HCT116 (cell line): ENCODE data around the gene ZNF507.

ENCODE experiments used
- EZH2 ChIP-seq: fragments of 200-600 bp; sonication (generic); IDR thresholded peaks from 2 replicates; pipeline ENCODE4 v1.6.1; 2017; ENCODE audit warnings: antibody characterized with exemption, mixed run types
- EZH2phosphoT487 ChIP-seq: fragments of 200-600 bp; IDR thresholded peaks from 2 replicates; pipeline ENCODE4 v1.6.1; 2018; ENCODE audit warnings: antibody characterized with exemption, borderline replicate concordance
- FOSL1 ChIP-seq: IDR thresholded peaks from 2 replicates; pipeline ENCODE4 v1.6.1; 2012; ENCODE audit warnings: low read depth
- JUND ChIP-seq: IDR thresholded peaks from 2 replicates; pipeline ENCODE4 v1.6.1; 2012
- POLR2A ChIP-seq: IDR thresholded peaks from 2 replicates; pipeline ENCODE4 v1.7.0; 2011; ENCODE audit warnings: borderline replicate concordance; ENCODE audit not compliant: insufficient read depth, insufficient read length; ENCODE audit errors: extremely low read depth
- POLR2AphosphoS5 ChIP-seq: IDR thresholded peaks from 2 replicates; pipeline ENCODE4 v1.6.1; 2011; ENCODE audit warnings: mild to moderate bottlenecking, low read depth, low read length, moderate library complexity
- RAD21 ChIP-seq: IDR thresholded peaks from 2 replicates; pipeline ENCODE4 v1.6.1; 2012; ENCODE audit warnings: low read depth, mild to moderate bottlenecking
- SIN3A ChIP-seq: IDR thresholded peaks from 2 replicates; pipeline ENCODE4 v1.6.1; 2012; ENCODE audit warnings: low read depth
- YY1 ChIP-seq: IDR thresholded peaks from 2 replicates; pipeline ENCODE4 v1.6.1; 2011; ENCODE audit warnings: low read length, low read depth, moderate library complexity, mild to moderate bottlenecking; ENCODE audit not compliant: insufficient replicate concordance; ENCODE audit errors: extremely low read depth
- ZNF274 ChIP-seq: fragments of 200-500 bp; sonication (Bioruptor generic); IDR thresholded peaks from 2 replicates; pipeline ENCODE4 v1.6.1; 2014; ENCODE audit warnings: mild to moderate bottlenecking, low read depth, low read length, inconsistent platforms
- TF ChIP-seq, protein P1 (sequence below), 3 experiments: fragments of 200-600 bp in 1 of 3; sonication (generic) in 1 of 3; IDR thresholded peaks in 2 of 3; conservative IDR thresholded peaks in 1 of 3; 2 replicates each; pipeline ENCODE4 v1.5.1; 2012 to 2017; ENCODE audit warnings: low read depth in 2 of 3, low read length in 2 of 3, antibody characterized with exemption in 1 of 3, borderline replicate concordance in 1 of 3, control low read depth in 1 of 3, mild to moderate bottlenecking in 1 of 3, mixed read lengths in 1 of 3, mixed run types in 1 of 3, moderate library complexity in 1 of 3; ENCODE audit not compliant: insufficient read depth in 1 of 3
- TF ChIP-seq, protein P2 (sequence below): IDR thresholded peaks from 2 replicates; pipeline ENCODE4 v1.6.1; 2012

DNA sequence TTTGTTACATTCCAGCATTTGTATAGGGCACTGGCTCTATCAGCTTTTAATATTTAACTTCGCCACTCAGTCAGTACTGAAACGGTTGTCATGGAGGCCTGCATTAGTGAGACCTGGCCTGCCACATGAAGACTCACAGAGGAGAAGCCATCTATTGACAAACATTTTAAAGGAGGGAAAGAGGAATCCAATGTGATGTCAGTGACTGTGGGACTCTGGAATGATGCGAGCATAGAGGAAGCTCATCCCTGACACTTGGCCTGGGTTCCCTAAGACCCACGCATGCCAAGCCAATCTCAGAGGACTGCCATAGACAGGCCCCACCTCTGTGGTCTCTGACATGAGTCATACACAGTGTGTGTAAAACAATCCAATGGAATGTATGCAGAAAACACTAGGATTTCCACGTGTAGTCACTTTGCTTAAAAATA, 52.3 kb downstream of the ZNF507 start:
- TF ChIP-seq POLR2AphosphoS5 (no peak), POLR2A (no peak), EZH2 (no peak), JUND (no peak), RAD21 (no peak), FOSL1 (no peak), ZNF274 (no peak), EZH2phosphoT487 (no peak), YY1 (no peak), SIN3A (no peak)
- TF ChIP-seq, protein P1, sequence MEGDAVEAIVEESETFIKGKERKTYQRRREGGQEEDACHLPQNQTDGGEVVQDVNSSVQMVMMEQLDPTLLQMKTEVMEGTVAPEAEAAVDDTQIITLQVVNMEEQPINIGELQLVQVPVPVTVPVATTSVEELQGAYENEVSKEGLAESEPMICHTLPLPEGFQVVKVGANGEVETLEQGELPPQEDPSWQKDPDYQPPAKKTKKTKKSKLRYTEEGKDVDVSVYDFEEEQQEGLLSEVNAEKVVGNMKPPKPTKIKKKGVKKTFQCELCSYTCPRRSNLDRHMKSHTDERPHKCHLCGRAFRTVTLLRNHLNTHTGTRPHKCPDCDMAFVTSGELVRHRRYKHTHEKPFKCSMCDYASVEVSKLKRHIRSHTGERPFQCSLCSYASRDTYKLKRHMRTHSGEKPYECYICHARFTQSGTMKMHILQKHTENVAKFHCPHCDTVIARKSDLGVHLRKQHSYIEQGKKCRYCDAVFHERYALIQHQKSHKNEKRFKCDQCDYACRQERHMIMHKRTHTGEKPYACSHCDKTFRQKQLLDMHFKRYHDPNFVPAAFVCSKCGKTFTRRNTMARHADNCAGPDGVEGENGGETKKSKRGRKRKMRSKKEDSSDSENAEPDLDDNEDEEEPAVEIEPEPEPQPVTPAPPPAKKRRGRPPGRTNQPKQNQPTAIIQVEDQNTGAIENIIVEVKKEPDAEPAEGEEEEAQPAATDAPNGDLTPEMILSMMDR (IDR thresholded peaks at IDR 0.05 in 2 of 3, conservative IDR thresholded peaks at IDR 0.05 in 1 of 3; ENCODE audit: borderline replicate concordance in 1 of 3, insufficient read depth in 1 of 3, low read depth in 2 of 3, low read length in 2 of 3): no peak
- TF ChIP-seq, protein P2, sequence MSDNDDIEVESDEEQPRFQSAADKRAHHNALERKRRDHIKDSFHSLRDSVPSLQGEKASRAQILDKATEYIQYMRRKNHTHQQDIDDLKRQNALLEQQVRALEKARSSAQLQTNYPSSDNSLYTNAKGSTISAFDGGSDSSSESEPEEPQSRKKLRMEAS: no peak
